ENCODE measurements around the gene ZNF507. TPM values are rescaled to one million over a fixed set of nuclear protein-coding genes. Genes with fewer than 3 reads are reported as not detected.
A peak's percentile ranks its signal among the peaks of the same experiment; 100 is the strongest.

Gene ZNF507
- polyA plus RNA-seq, 3 donors from 2014 or later = 3.7 to 6.5 (median 5.0) TPM

DNA sequence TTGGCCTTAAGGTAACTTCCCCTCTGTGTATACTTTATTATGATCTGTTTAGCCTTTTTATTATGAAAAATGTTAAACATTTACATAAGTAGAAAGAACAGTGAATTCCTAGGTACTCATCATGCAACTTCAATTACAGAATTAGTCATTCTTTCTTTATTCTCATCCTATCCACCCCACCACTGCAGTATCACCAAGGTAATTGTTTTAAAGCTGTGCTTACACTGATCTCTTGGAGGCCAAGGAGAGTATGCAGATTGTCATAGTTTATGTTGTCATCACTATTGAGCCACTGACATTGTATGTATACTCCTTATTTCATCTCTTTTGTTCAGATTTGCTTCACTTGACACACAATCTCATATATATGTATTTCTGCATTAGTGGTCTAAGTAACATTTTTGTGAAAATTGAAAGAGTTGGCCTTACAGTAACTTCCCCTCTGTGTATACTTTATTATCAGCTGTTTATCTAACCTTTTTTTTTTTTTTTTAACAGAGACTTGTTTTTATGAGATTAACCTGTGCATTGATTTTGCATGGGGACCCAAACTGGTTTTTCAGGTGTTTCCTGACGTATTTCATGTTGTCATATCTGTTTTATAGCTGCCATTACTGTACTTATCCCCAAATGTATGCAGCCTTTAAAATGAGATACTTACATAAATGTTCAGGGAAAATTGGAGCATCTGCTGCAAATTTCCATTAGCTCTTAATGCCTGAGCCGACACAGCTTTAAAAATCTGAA, 4.5 kb downstream of the ZNF507 start:
- Mint-ChIP-seq H3K27ac (peak overlapping the region in 3 of 6 donors; percentile 43 to 59 (median 50)), H3K27me3 (ENCODE audit: low read depth in 3 of 3) (peaks cover 0 to 10% (median 4%) of the 10 kb centered on the region in 3 donors), H3K4me1 (peaks cover 59 to 86% of the 10 kb centered on the region in 2 donors), H3K9me3 (no peaks in the 10 kb centered on the region), H3K36me3 (peaks cover 22 to 31% (median 30%) of the 10 kb centered on the region in 3 donors), H3K4me3 (no peak overlapping the region)
- DNase-seq = no peak

DNA sequence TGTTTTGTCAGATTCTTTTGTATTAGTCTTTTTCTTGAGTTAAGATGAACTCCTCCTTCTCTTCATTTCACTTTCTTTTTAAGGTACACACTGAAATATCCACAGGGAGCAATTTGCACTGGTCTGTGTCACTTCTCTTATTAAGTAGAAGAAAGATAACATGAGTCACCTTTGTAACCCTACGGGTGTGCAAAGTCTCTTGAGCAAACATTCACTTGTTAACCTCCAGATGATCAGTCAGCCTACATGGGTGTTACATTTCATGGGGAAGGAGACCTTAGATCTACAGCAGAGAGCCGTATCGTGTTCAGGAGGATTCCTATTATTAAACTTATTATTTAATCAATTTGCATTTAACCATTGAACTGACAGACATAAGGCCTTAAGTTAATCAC, 5.1 kb downstream of the ZNF507 start:
- Mint-ChIP-seq H3K4me1 (peaks cover 63 to 92% of the 10 kb centered on the region in 2 donors), H3K27ac (peak overlapping the region in 2 of 6 donors; percentile 50 to 59), H3K9me3 (no peaks in the 10 kb centered on the region), H3K4me3 (no peak overlapping the region), H3K36me3 (peaks cover 22 to 34% (median 30%) of the 10 kb centered on the region in 3 donors), H3K27me3 (ENCODE audit: low read depth in 3 of 3) (peaks cover 0 to 4% (median 4%) of the 10 kb centered on the region in 3 donors)
- DNase-seq = no peak

GRCh38 chr19:32350987-32351348, 5.6 kb downstream of the ZNF507 start:
- Mint-ChIP-seq H3K4me1 (peaks cover 65 to 95% of the 10 kb centered on the region in 2 donors), H3K27me3 (ENCODE audit: low read depth in 3 of 3) (peaks cover 0 to 1% (median under 1%) of the 10 kb centered on the region in 3 donors), H3K9me3 (no peaks in the 10 kb centered on the region), H3K27ac (peak overlapping the region in 3 of 6 donors; percentile 0 to 48 (median 13)), H3K4me3 (peak overlapping the region in 1 of 5 donors; percentile 42), H3K36me3 (peaks cover 22 to 34% (median 30%) of the 10 kb centered on the region in 3 donors)
- no peak for DNase-seq

- H3K4me1 Mint-ChIP-seq = peaks cover 57 to 94% of the 10 kb centered on the region in 2 donors
- DNase-seq = no peak
- peak overlapping the region in 4 of 6 donors; percentile 48 to 66 (median 57) for H3K27ac Mint-ChIP-seq
- no peak overlapping the region for H3K4me3 Mint-ChIP-seq
- no peaks in the 10 kb centered on the region for H3K9me3 Mint-ChIP-seq
- H3K27me3 Mint-ChIP-seq (ENCODE audit: low read depth in 3 of 3) = no peaks in the 10 kb centered on the region
- H3K36me3 Mint-ChIP-seq = peaks cover 22 to 46% (median 30%) of the 10 kb centered on the region in 3 donors
These were observed 6.8 kb downstream of the ZNF507 start for GRCh38 chr19:32352241-32352630.

GRCh38 chr19:32354345-32354744, 8.9 kb downstream of the ZNF507 start:
- peaks cover 17 to 53% (median 31%) of the 10 kb centered on the region in 3 donors for H3K36me3 Mint-ChIP-seq
- no peak overlapping the region for H3K4me3 Mint-ChIP-seq
- no peak for DNase-seq
- H3K27ac Mint-ChIP-seq = no peak overlapping the region
- no peaks in the 10 kb centered on the region for H3K27me3 Mint-ChIP-seq (ENCODE audit: low read depth in 3 of 3)
- peaks cover 47 to 88% of the 10 kb centered on the region in 2 donors for H3K4me1 Mint-ChIP-seq
- H3K9me3 Mint-ChIP-seq = no peaks in the 10 kb centered on the region

GRCh38 chr19:32355309-32355708, 9.9 kb downstream of the ZNF507 start:
- H3K27ac Mint-ChIP-seq = peak overlapping the region in 1 of 6 donors; percentile 71
- peaks cover 13 to 53% (median 31%) of the 10 kb centered on the region in 3 donors for H3K36me3 Mint-ChIP-seq
- H3K4me1 Mint-ChIP-seq = peaks cover 39 to 80% of the 10 kb centered on the region in 2 donors
- no peaks in the 10 kb centered on the region for H3K9me3 Mint-ChIP-seq
- H3K4me3 Mint-ChIP-seq = no peak overlapping the region
- no peaks in the 10 kb centered on the region for H3K27me3 Mint-ChIP-seq (ENCODE audit: low read depth in 3 of 3)
- no peak for DNase-seq

- DNase-seq = no peak
- Mint-ChIP-seq H3K27ac (no peak overlapping the region), H3K4me1 (peaks cover 19 to 72% of the 10 kb centered on the region in 2 donors), H3K9me3 (no peaks in the 10 kb centered on the region), H3K36me3 (peaks cover 11 to 53% (median 23%) of the 10 kb centered on the region in 3 donors), H3K27me3 (ENCODE audit: low read depth in 3 of 3) (no peaks in the 10 kb centered on the region), H3K4me3 (no peak overlapping the region)
These were observed 12.3 kb downstream of the ZNF507 start for GRCh38 chr19:32357720-32358119.

GRCh38 chr19:32358321-32358720, 12.9 kb downstream of the ZNF507 start:
- Mint-ChIP-seq H3K36me3 (peaks cover 7 to 50% (median 21%) of the 10 kb centered on the region in 3 donors), H3K4me1 (peaks cover 23 to 73% of the 10 kb centered on the region in 2 donors), H3K4me3 (no peak overlapping the region), H3K27ac (no peak overlapping the region), H3K27me3 (ENCODE audit: low read depth in 3 of 3) (no peaks in the 10 kb centered on the region), H3K9me3 (no peaks in the 10 kb centered on the region)
- DNase-seq = no peak

DNA sequence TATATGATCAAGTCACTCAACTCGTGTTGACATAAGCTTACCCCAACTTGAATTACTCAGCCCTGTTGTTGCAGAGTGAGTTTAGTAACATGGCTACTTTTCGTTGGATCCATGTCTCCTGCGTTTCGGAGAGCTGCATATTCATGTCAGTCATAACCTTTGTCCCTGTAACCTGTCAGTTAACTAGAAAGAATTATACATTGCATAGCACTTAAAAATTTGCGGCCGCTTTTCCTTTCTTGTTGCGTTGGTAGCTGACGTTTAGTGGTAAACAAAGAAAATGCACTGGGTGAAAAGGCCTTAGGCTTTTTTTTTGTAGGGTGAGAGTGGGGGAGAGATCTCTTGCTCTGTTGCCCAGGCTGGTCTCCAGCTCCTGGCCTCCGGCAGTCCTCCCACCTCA, 14.2 kb downstream of the ZNF507 start:
- H3K4me3 Mint-ChIP-seq = no peak overlapping the region
- H3K27ac Mint-ChIP-seq = no peak overlapping the region
- no peaks in the 10 kb centered on the region for H3K27me3 Mint-ChIP-seq (ENCODE audit: low read depth in 3 of 3)
- peaks cover 0 to 47% (median 12%) of the 10 kb centered on the region in 3 donors for H3K36me3 Mint-ChIP-seq
- DNase-seq = no peak
- H3K9me3 Mint-ChIP-seq = no peaks in the 10 kb centered on the region
- H3K4me1 Mint-ChIP-seq = peaks cover 30 to 77% of the 10 kb centered on the region in 2 donors

DNA sequence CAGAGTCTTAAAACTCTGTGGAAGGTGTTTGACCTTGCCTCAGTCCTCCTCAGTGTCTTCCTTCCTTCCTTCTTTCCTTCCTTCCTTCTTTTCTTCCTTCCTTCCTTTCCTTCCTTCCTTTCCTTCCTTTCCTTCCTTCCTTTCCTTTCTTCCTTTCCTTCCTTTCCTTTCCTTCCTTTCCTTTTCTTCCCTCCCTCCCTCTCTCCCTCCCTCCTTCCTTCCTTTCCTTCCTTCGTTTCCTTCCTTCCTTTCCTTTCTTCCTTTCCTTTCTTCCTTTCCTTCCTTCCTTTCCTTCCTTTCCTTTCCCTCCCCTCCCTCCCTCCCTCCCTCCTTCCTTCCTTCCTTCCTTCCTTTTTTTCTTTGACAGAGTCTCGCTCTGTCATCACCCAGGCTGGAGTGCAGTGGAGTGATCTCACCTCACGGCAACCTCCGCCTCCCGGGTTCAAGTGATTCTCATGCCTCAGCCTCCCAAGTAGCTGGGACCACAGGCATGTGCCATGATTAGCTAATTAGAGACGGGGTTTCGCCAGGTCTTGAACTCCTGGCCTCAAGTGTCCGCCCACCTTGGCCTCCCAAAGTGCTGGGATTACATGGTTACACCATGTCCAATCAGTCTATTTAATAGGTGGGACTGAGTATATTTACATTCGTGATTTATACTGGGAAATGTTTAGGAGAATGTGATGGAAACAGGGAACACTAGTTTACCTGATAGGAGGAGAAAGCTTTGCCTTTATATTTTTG, 16.3 kb downstream of the ZNF507 start:
- no peak for DNase-seq
- Mint-ChIP-seq H3K9me3 (no peaks in the 10 kb centered on the region), H3K36me3 (peaks cover 0 to 52% (median 12%) of the 10 kb centered on the region in 3 donors), H3K27me3 (ENCODE audit: low read depth in 3 of 3) (no peaks in the 10 kb centered on the region), H3K4me1 (peaks cover 34 to 77% of the 10 kb centered on the region in 2 donors), H3K4me3 (no peak overlapping the region), H3K27ac (peak overlapping the region in 1 of 6 donors; percentile 8)

- Mint-ChIP-seq H3K36me3 (peaks cover 0 to 47% (median 12%) of the 10 kb centered on the region in 3 donors), H3K4me3 (no peak overlapping the region), H3K9me3 (no peaks in the 10 kb centered on the region), H3K27me3 (ENCODE audit: low read depth in 3 of 3) (no peaks in the 10 kb centered on the region), H3K27ac (no peak overlapping the region), H3K4me1 (peaks cover 40 to 79% of the 10 kb centered on the region in 2 donors)
- no peak for DNase-seq
These were observed 16.9 kb downstream of the ZNF507 start for GRCh38 chr19:32362318-32362691.

- no peaks in the 10 kb centered on the region for H3K9me3 Mint-ChIP-seq
- no peaks in the 10 kb centered on the region for H3K27me3 Mint-ChIP-seq (ENCODE audit: low read depth in 3 of 3)
- no peak for DNase-seq
- no peak overlapping the region for H3K4me3 Mint-ChIP-seq
- H3K4me1 Mint-ChIP-seq = peaks cover 48 to 84% of the 10 kb centered on the region in 2 donors
- peaks cover 0 to 44% (median 8%) of the 10 kb centered on the region in 3 donors for H3K36me3 Mint-ChIP-seq
- H3K27ac Mint-ChIP-seq = no peak overlapping the region
These were observed 17.8 kb downstream of the ZNF507 start for GRCh38 chr19:32363175-32363574.

DNA sequence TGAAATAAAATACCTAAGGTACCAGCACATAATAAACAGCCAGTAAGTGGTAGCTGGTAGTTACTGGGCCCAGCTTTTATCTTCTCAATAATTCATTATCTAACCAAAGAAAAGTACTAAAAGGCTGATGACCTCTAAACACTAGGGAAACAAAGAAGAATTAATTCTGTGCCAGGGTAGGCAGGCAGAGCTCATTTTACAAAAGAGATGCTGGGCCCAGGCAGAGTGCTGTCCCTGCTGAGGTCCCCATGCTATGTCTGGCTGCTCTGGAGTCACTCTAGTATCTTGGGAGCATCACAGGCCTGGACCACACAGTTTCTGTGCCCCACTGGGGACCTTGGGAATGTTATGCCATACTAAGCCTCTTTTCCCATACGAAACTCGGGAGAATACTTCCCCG, 18.2 kb downstream of the ZNF507 start:
- no peaks in the 10 kb centered on the region for H3K27me3 Mint-ChIP-seq (ENCODE audit: low read depth in 3 of 3)
- no peak overlapping the region for H3K27ac Mint-ChIP-seq
- peaks cover 0 to 39% (median 8%) of the 10 kb centered on the region in 3 donors for H3K36me3 Mint-ChIP-seq
- no peaks in the 10 kb centered on the region for H3K9me3 Mint-ChIP-seq
- H3K4me1 Mint-ChIP-seq = peaks cover 51 to 84% of the 10 kb centered on the region in 2 donors
- no peak for DNase-seq
- no peak overlapping the region for H3K4me3 Mint-ChIP-seq

DNA sequence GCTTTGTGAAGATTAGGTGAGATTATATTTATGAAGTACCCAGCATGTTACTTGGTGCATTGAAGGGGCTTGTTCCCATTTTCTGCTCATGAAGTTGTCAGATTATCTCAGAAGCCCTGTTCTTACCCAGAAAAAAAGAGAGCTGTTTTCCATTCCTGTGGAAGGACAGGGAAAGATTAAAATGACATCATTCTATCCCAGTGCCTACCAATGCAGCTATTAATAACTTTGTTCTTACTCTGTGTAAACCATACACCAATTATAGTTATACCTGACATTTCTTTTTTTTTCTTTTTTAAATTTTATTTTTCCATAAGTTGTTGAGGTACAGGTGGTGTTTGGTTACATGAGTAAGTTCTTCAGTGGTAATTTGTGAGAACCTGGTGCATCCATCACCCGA, 18.6 kb downstream of the ZNF507 start:
- no peak for DNase-seq
- peak overlapping the region in 1 of 6 donors; percentile 5 for H3K27ac Mint-ChIP-seq
- H3K27me3 Mint-ChIP-seq (ENCODE audit: low read depth in 3 of 3) = no peaks in the 10 kb centered on the region
- peaks cover 51 to 84% of the 10 kb centered on the region in 2 donors for H3K4me1 Mint-ChIP-seq
- H3K9me3 Mint-ChIP-seq = no peaks in the 10 kb centered on the region
- H3K4me3 Mint-ChIP-seq = no peak overlapping the region
- peaks cover 0 to 35% (median 8%) of the 10 kb centered on the region in 3 donors for H3K36me3 Mint-ChIP-seq
